NOMO-1 (cell line): Measurements from ENCODE around the gene DENND1A.
A peak's percentile ranks its signal among the peaks of the same experiment; 100 is the strongest.

Experiments
- DNase-seq, 2 experiments: peaks; one replicate each; lab custom pipeline; 2025; ENCODE audit not compliant: unreplicated experiment in 2 of 2; lab: John Stamatoyannopoulos, UW

Gene DENND1A

GRCh38 chr9:123478967-123479602 lies 450.8 kb downstream of the DENND1A start:
- DNase-seq, result no peak

- no peak for DNase-seq
These were observed 451.8 kb downstream of the DENND1A start for GRCh38 chr9:123478160-123478559.

- no peak for DNase-seq
These were observed 454.5 kb downstream of the DENND1A start for GRCh38 chr9:123475407-123475806.

- no peak for DNase-seq
These were observed 456.9 kb downstream of the DENND1A start for GRCh38 chr9:123472862-123473614.

- DNase-seq, result no peak
These were observed 457.9 kb downstream of the DENND1A start for GRCh38 chr9:123471843-123472570.

- DNase-seq, result no peak
These were observed 458.7 kb downstream of the DENND1A start for GRCh38 chr9:123470991-123471770.

GRCh38 chr9:123470121-123470782 lies 459.7 kb downstream of the DENND1A start:
- peak; percentile 50 to 68 for DNase-seq

GRCh38 chr9:123469282-123469681 lies 460.6 kb downstream of the DENND1A start:
- DNase-seq, result no peak

- DNase-seq, result no peak
These were observed 461.4 kb downstream of the DENND1A start for GRCh38 chr9:123468541-123468940.

- no peak for DNase-seq
These were observed 464.6 kb downstream of the DENND1A start for GRCh38 chr9:123465304-123465703.

GRCh38 chr9:123460091-123460490 lies 469.8 kb downstream of the DENND1A start:
- no peak for DNase-seq

GRCh38 chr9:123457583-123457982 lies 472.3 kb downstream of the DENND1A start:
- no peak for DNase-seq

- no peak for DNase-seq
These were observed 473.9 kb downstream of the DENND1A start for GRCh38 chr9:123456011-123456410.

GRCh38 chr9:123455187-123455586 lies 474.7 kb downstream of the DENND1A start:
- no peak for DNase-seq

GRCh38 chr9:123454361-123454760 lies 475.6 kb downstream of the DENND1A start:
- DNase-seq, result no peak

- no peak for DNase-seq
These were observed 476.1 kb downstream of the DENND1A start for GRCh38 chr9:123453831-123454321.

GRCh38 chr9:123453076-123453667 lies 476.8 kb downstream of the DENND1A start:
- DNase-seq, result no peak

- no peak for DNase-seq
These were observed 478.9 kb downstream of the DENND1A start for GRCh38 chr9:123450996-123451395.

- DNase-seq, result no peak
These were observed 479.7 kb downstream of the DENND1A start for GRCh38 chr9:123450098-123450770.
